ENCODE data around the gene MANEA. TPM values are rescaled to one million over a fixed set of nuclear protein-coding genes. Genes with fewer than 3 reads are reported as not detected.

The MANEA gene
- total and polyA plus RNA-seq, 2 of the 8 experiments (the other 6 are each of a cell fraction or from before 2014, with no cell fraction given): 2.8 to 10.4 TPM

- H2BK15ac ChIP-seq (ENCODE audit: low read length): no peak overlapping the region
- CTCF ChIA-PET (ENCODE audit: partially characterized antibody): interaction anchor here (1.6 kb wide), 1 partner anchor 91 kb away, joined by 3 read pairs; no protein-coding TSS in a partner anchor
- H4K5ac ChIP-seq (ENCODE audit: insufficient read length, low read depth, low read length): no peak overlapping the region
- no peak overlapping the region for H3K4ac ChIP-seq (replicated peaks; ENCODE audit: insufficient read length, low read depth, low read length)
- H3K23ac ChIP-seq (ENCODE audit: insufficient read length): no peak overlapping the region
- H3K79me2 ChIP-seq (ENCODE audit: control insufficient read depth in 1 of 2, insufficient read depth in 2 of 2, low read length in 2 of 2): peaks cover 0 to 13% of the 10 kb centered on the region in 2 experiments; a peak in 2 of 4 replicates
- FAIRE-seq: no peak
- no peak overlapping the region for H2BK120ac ChIP-seq (replicated peaks; ENCODE audit: low read depth, low read length)
- no peaks in the 10 kb centered on the region for H3K27me3 ChIP-seq (replicated peaks in 1 of 4; ENCODE audit: control insufficient read depth in 3 of 4, extremely low read depth in 1 of 4, insufficient read depth in 3 of 4, low read length in 3 of 4)
- H3K79me1 ChIP-seq (ENCODE audit: low read depth, low read length): no peaks in the 10 kb centered on the region
- H2BK20ac ChIP-seq (ENCODE audit: low read length): no peak overlapping the region
- H2BK12ac ChIP-seq (ENCODE audit: low read depth, low read length): no peak overlapping the region
- H3K9me3 ChIP-seq (ENCODE audit: insufficient read depth in 2 of 2, low read depth in 1 of 2, low read length in 1 of 2): no peaks in the 10 kb centered on the region
- no peaks in the 10 kb centered on the region for H3K23me2 ChIP-seq (ENCODE audit: low read depth, low read length)
- no peak overlapping the region for H3K4me2 ChIP-seq (ENCODE audit: insufficient read depth in 1 of 2, low read depth in 2 of 2, low read length in 2 of 2)
- POLR2A ChIA-PET (ENCODE audit: partially characterized antibody): no interaction called here
- H4K91ac ChIP-seq (replicated peaks; ENCODE audit: insufficient read length, low read length): no peak overlapping the region
- H3K14ac ChIP-seq (ENCODE audit: insufficient read length): no peak overlapping the region
- H3K9ac ChIP-seq (replicated peaks in 1 of 4; ENCODE audit: extremely low read depth in 1 of 4, low read depth in 3 of 4, low read length in 3 of 4): no peak overlapping the region
- no peaks in the 10 kb centered on the region for H3K36me3 ChIP-seq (ENCODE audit: control insufficient read depth in 2 of 4, insufficient read depth in 4 of 4, low read length in 3 of 4)
- H4K20me1 ChIP-seq (replicated peaks in 1 of 2; ENCODE audit: control insufficient read depth in 1 of 2, insufficient read depth in 2 of 2, low read length in 2 of 2): no peaks in the 10 kb centered on the region
- H3K27ac ChIP-seq (ENCODE audit: low read depth, low read length): no peak overlapping the region
- H2AK5ac ChIP-seq (ENCODE audit: low read depth, low read length): no peak overlapping the region
- no peak overlapping the region for H2AFZ ChIP-seq (ENCODE audit: low read length)
- H3K56ac ChIP-seq (replicated peaks; ENCODE audit: insufficient read length, low read depth, low read length): no peak overlapping the region
- peaks cover 0 to 4% (median 0%) of the 10 kb centered on the region in 4 experiments; a peak in 1 of 7 replicates for H3K4me1 ChIP-seq (replicated peaks in 1 of 4; ENCODE audit: control insufficient read depth in 3 of 4, insufficient read depth in 4 of 4, low read length in 3 of 4)
- H3K18ac ChIP-seq (ENCODE audit: extremely low read depth, low read length): no peak overlapping the region
- no peak overlapping the region for H4K8ac ChIP-seq (ENCODE audit: extremely low read depth, insufficient read depth, low read length)
- WGBS, 2 experiments (ENCODE audit: extremely low coverage in 1 of 2, insufficient coverage in 1 of 2, insufficient read length in 1 of 2, insufficient replicate concordance in 2 of 2, low coverage in 1 of 2, low lambda C conversion rate in 2 of 2, missing lambda C conversion rate in 1 of 2): 95% methylated on average over 2 of the region's 2 CpGs; no CpG with 5 or more reads in 1 of the 2 experiments
- H3K4me3 ChIP-seq (ENCODE audit: extremely low read depth in 1 of 4, insufficient read depth in 2 of 4, low read depth in 3 of 4, low read length in 4 of 4): no peak overlapping the region
- no peak overlapping the region for H2BK5ac ChIP-seq (ENCODE audit: low read depth, low read length)
- DNase-seq (ENCODE audit: low read depth in 1 of 2, low spot score in 2 of 2): no peak
- TF ChIP-seq PHF8 (conservative IDR thresholded peaks at IDR 0.05; ENCODE audit: low read depth, low read length) (no peak), SIRT6 (IDR thresholded peaks at IDR 0.05; ENCODE audit: low read length) (no peak), RAD21 (IDR thresholded peaks at IDR 0.05 in 1 of 2, conservative IDR thresholded peaks at IDR 0.05 in 1 of 2; ENCODE audit: low read depth in 2 of 2, low read length in 2 of 2) (no peak), POLR2AphosphoS5 (IDR thresholded peaks at IDR 0.05; ENCODE audit: low read depth, low read length) (no peak), TEAD4 (IDR thresholded peaks at IDR 0.05; ENCODE audit: low read depth, low read length) (no peak), TAF7 (optimal IDR thresholded peaks at IDR 0.05; ENCODE audit: borderline replicate concordance, low read depth, low read length) (no peak), USF2 (IDR thresholded peaks at IDR 0.05; ENCODE audit: low read length) (no peak), NANOG (IDR thresholded peaks at IDR 0.05; ENCODE audit: insufficient read depth, low read depth, low read length, poor library complexity, severe bottlenecking) (no peak), POU5F1 (IDR thresholded peaks at IDR 0.05; ENCODE audit: low read depth, low read length) (no peak), CTBP2 (IDR thresholded peaks at IDR 0.05; ENCODE audit: borderline replicate concordance, insufficient read depth, insufficient read length, low read length) (no peak), NRF1 (IDR thresholded peaks at IDR 0.05; ENCODE audit: low read depth, low read length) (no peak), RNF2 (IDR thresholded peaks at IDR 0.05; ENCODE audit: borderline replicate concordance, low read depth, low read length, missing control alignments, poor library complexity, severe bottlenecking) (no peak)
These were observed 5.2 kb upstream of the MANEA start for GRCh38 chr6:95572098-95572497.
